Thoracic aorta (tissue), 2 donors: ENCODE results near the gene CDH18. TPM values are rescaled to one million over a fixed set of nuclear protein-coding genes. Genes with fewer than 3 reads are reported as not detected.

Source experiments
- ATAC-seq: fragments of 150-250 bp; one replicate; pipeline ENCODE4 v1.8.0; 2017; ENCODE audit warnings: low read depth; ENCODE audit not compliant: insufficient number of reproducible peaks, low FRiP score
- DNase-seq: peaks from one replicate; pipeline ENCODE4 v3.0.0-alpha.2; 2020; ENCODE audit warnings: low spot score
- H3K27ac ChIP-seq, 2 donors: fragments of 200-600 bp; sonication (generic); 1 replicate in 1 of 2; 2 replicates in 1 of 2; pipeline ENCODE4 v1.5.1; 2016; ENCODE audit warnings: mild to moderate bottlenecking in 2 of 2, moderate library complexity in 2 of 2
- H3K27me3 ChIP-seq: fragments of 200-600 bp; sonication (generic); replicated peaks from 2 replicates; pipeline ENCODE4 v1.6.0; 2016; ENCODE audit warnings: mild to moderate bottlenecking; ENCODE audit not compliant: insufficient read depth
- H3K36me3 ChIP-seq: fragments of 200-600 bp; sonication (generic); one replicate; pipeline ENCODE4 v1.5.1; 2016
- H3K4me1 ChIP-seq, 2 donors: fragments of 200-600 bp; sonication (generic); 1 replicate in 1 of 2; 2 replicates in 1 of 2; pipeline versions ENCODE4 v1.5.1 to v1.6.0; 2016; ENCODE audit warnings: low read depth in 2 of 2, mild to moderate bottlenecking in 1 of 2; ENCODE audit not compliant: control insufficient read depth in 1 of 2
- H3K4me3 ChIP-seq: fragments of 200-600 bp; sonication (generic); 2 replicates; pipeline ENCODE4 v1.5.1; 2016; ENCODE audit warnings: mild to moderate bottlenecking
- H3K9me3 ChIP-seq: fragments of 200-600 bp; sonication (generic); 2 replicates; pipeline ENCODE4 v1.5.1; 2016
- CTCF ChIP-seq: fragments of 200-600 bp; sonication (generic); IDR thresholded peaks from one replicate; pipeline ENCODE4 v1.5.1; 2019; ENCODE audit warnings: antibody characterized with exemption
- total RNA-seq, 2 donors: library from RNA; depleted of rRNA; stranded (reverse); fragments of >200 nt; gene quantifications; one replicate each; pipeline versions ENCODE4 v1.1.0 to v1.2.3, GENCODE V29; 2016

Gene CDH18
- total RNA-seq, 2 donors from 2014 or later, result not detected

GRCh38 chr5:19547640-19548039 lies 440.4 kb downstream of the CDH18 start:
- no peak overlapping the region for H3K4me3 ChIP-seq
- ATAC-seq, result no peak
- H3K27me3 ChIP-seq, result no peaks in the 10 kb centered on the region
- no peaks in the 10 kb centered on the region for H3K9me3 ChIP-seq
- no peak for DNase-seq
- no peaks in the 10 kb centered on the region for H3K36me3 ChIP-seq
- TF ChIP-seq CTCF, result no peak
- H3K4me1 ChIP-seq, result no peaks in the 10 kb centered on the region
- no peak overlapping the region for H3K27ac ChIP-seq

- no peaks in the 10 kb centered on the region for H3K36me3 ChIP-seq
- H3K27me3 ChIP-seq, result no peaks in the 10 kb centered on the region
- H3K4me1 ChIP-seq, result no peaks in the 10 kb centered on the region
- no peaks in the 10 kb centered on the region for H3K9me3 ChIP-seq
- no peak overlapping the region for H3K27ac ChIP-seq
- H3K4me3 ChIP-seq, result no peak overlapping the region
- DNase-seq, result no peak
- ATAC-seq, result no peak
- TF ChIP-seq CTCF, result no peak
Observed at GRCh38 chr5:19546521-19546920, 441.5 kb downstream of the CDH18 start.

GRCh38 chr5:19538607-19539006 lies 449.4 kb downstream of the CDH18 start:
- no peak overlapping the region for H3K27ac ChIP-seq
- ATAC-seq (no peak), DNase-seq (no peak)
- H3K27me3 ChIP-seq, result no peaks in the 10 kb centered on the region
- no peaks in the 10 kb centered on the region for H3K36me3 ChIP-seq
- no peaks in the 10 kb centered on the region for H3K9me3 ChIP-seq
- no peaks in the 10 kb centered on the region for H3K4me1 ChIP-seq
- H3K4me3 ChIP-seq, result no peak overlapping the region
- no peak for TF ChIP-seq CTCF

GRCh38 chr5:19536387-19536786 lies 451.6 kb downstream of the CDH18 start:
- Histone ChIP-seq H3K4me3 (no peak overlapping the region), H3K27me3 (no peaks in the 10 kb centered on the region), H3K9me3 (no peaks in the 10 kb centered on the region), H3K27ac (no peak overlapping the region), H3K4me1 (no peaks in the 10 kb centered on the region), H3K36me3 (no peaks in the 10 kb centered on the region)
- no peak for DNase-seq
- no peak for TF ChIP-seq CTCF
- no peak for ATAC-seq

- Histone ChIP-seq H3K4me1 (no peaks in the 10 kb centered on the region), H3K9me3 (no peaks in the 10 kb centered on the region), H3K27ac (no peak overlapping the region), H3K36me3 (no peaks in the 10 kb centered on the region), H3K4me3 (no peak overlapping the region), H3K27me3 (no peaks in the 10 kb centered on the region)
- ATAC-seq (no peak), DNase-seq (no peak)
- no peak for TF ChIP-seq CTCF
Observed at GRCh38 chr5:19534751-19535150, 453.2 kb downstream of the CDH18 start.
